Endometrial microvascular endothelial cells (primary cell): ENCODE data around the gene FAM47C. TPM values are rescaled to one million over a fixed set of nuclear protein-coding genes. Genes with fewer than 3 reads are reported as not detected.

Source experiments
- in situ Hi-C: cut with HindIII; loops from 2 replicates; pipeline ENCODE4 v1.10.0; 2017; ENCODE audit warnings: low sequenced_read_pairs, low pct_unique_long_range_greater_than_20kb; ENCODE audit errors: inconsistent ontology term
- total RNA-seq: library from RNA; depleted of rRNA; stranded (reverse); fragments of >200 nt; gene quantifications from one replicate; pipeline ENCODE4 v1.2.3, GENCODE V29; 2015; ENCODE audit errors: inconsistent ontology term

The FAM47C gene
- total RNA-seq, 1 donor from 2014 or later: not detected

DNA sequence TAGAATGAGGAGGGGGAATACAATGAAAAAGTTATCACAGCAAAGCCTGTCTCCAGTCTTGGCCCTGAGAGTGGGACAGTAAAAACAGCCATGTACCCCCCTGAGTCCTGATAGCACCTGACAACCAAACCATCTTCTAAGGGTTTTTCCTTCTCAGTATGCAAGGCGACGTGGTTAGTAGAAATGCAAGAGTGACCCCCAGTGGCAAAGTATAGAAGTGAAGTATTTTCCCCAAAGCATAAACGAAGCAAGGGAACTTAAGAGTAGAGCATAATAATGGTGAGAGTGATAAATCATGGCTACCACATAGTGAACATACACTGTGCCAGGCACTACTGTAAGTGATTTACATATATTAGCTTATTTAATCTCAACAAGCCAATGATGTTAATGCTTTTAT is 52.8 kb downstream of the FAM47C start:
- in situ Hi-C loops: no loop called here
